Activated T-helper 1 cell treated with anti-CD3 and anti-CD28 coated beads, Interleukin-12 subunit alpha, Interleukin-12 subunit beta, Interleukin-2, Interleukin-4 antibody, amounts not matched to agents 30 ng/mL and 10 ng/mL and 1 ng/mL, durations not matched to agents 14 hours and 24 hours and 36 hours (primary cell): ENCODE data around the gene ROR1. TPM values are rescaled to one million over a fixed set of nuclear protein-coding genes. Genes with fewer than 3 reads are reported as not detected.

Experiments
- DNase-seq: peaks from one replicate; pipeline ENCODE4 v3.0.0; 2021; ENCODE audit warnings: low spot score
- H3K27ac Mint-ChIP-seq: one replicate; pipeline ENCODE4 v1.8.0; 2021; ENCODE audit warnings: mild to moderate bottlenecking, mixed read lengths
- H3K27me3 Mint-ChIP-seq: one replicate; pipeline ENCODE4 v1.8.0; 2022; ENCODE audit warnings: mild to moderate bottlenecking, moderate library complexity, mixed read lengths; ENCODE audit not compliant: insufficient read depth
- H3K36me3 Mint-ChIP-seq: one replicate; pipeline ENCODE4 v1.8.0; 2021; ENCODE audit warnings: low read depth, mixed read lengths
- H3K4me1 Mint-ChIP-seq: one replicate; pipeline ENCODE4 v1.8.0; 2021; ENCODE audit warnings: low read depth, mixed read lengths
- H3K4me3 Mint-ChIP-seq: one replicate; pipeline ENCODE4 v1.8.0; 2021; ENCODE audit warnings: mild to moderate bottlenecking, moderate library complexity, mixed read lengths
- H3K9me3 Mint-ChIP-seq: one replicate; pipeline ENCODE4 v1.8.0; 2021; ENCODE audit warnings: mixed read lengths
- intact Hi-C: fragments of 100-400 bp; cut with micrococcal nuclease; formaldehyde crosslinking; loops from one replicate; pipeline ENCODE4 v1.15.1; 2024
- total RNA-seq: library from RNA; stranded (reverse); gene quantifications from 2 replicates; pipeline ENCODE4 v1.2.3, GENCODE V29; 2022

Gene ROR1
- total RNA-seq, 1 donor from 2014 or later = not detected

- intact Hi-C loops = no loop called here
- Mint-ChIP-seq H3K4me1 (no peaks in the 10 kb centered on the region), H3K27me3 (peaks cover 3% of the 10 kb centered on the region), H3K4me3 (no peak overlapping the region), H3K27ac (no peak overlapping the region), H3K9me3 (no peaks in the 10 kb centered on the region), H3K36me3 (no peaks in the 10 kb centered on the region)
- DNase-seq = no peak
Observed at GRCh38 chr1:64116537-64116936, 342.7 kb downstream of the ROR1 start.

DNA sequence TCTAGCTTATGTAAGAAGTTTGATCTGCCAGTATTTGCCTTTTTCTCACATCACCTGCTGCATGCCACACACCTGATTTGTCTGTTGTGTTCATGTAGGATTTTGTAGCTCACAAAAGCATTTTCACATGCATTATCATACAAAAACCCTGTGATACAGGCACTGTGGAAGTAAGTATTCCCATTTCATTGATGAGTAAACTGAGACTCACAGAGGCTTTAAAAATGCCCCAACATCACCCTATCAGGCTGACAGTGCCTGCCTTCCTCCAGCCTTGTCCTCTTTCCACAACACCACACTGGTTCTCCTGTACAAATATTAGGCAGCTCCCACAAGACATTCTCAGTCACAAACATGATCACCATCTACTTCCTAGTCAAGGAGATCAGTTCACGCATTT lies 343.7 kb downstream of the ROR1 start:
- Mint-ChIP-seq H3K4me1 (no peaks in the 10 kb centered on the region), H3K27ac (no peak overlapping the region), H3K27me3 (peaks cover 3% of the 10 kb centered on the region), H3K36me3 (no peaks in the 10 kb centered on the region), H3K9me3 (no peaks in the 10 kb centered on the region), H3K4me3 (no peak overlapping the region)
- DNase-seq = no peak
- intact Hi-C loops = no loop called here

- DNase-seq = no peak
- H3K36me3 Mint-ChIP-seq = no peaks in the 10 kb centered on the region
- H3K4me3 Mint-ChIP-seq = no peak overlapping the region
- no peak overlapping the region for H3K27ac Mint-ChIP-seq
- intact Hi-C loops = no loop called here
- H3K27me3 Mint-ChIP-seq = peaks cover 4% of the 10 kb centered on the region
- no peaks in the 10 kb centered on the region for H3K4me1 Mint-ChIP-seq
- H3K9me3 Mint-ChIP-seq = no peaks in the 10 kb centered on the region
Observed at GRCh38 chr1:64121766-64122385, 348.1 kb downstream of the ROR1 start.

GRCh38 chr1:64122588-64122987 lies 348.8 kb downstream of the ROR1 start:
- no peak for DNase-seq
- H3K36me3 Mint-ChIP-seq = no peaks in the 10 kb centered on the region
- intact Hi-C loops = no loop called here
- H3K27me3 Mint-ChIP-seq = peaks cover 8% of the 10 kb centered on the region
- no peaks in the 10 kb centered on the region for H3K4me1 Mint-ChIP-seq
- no peaks in the 10 kb centered on the region for H3K9me3 Mint-ChIP-seq
- no peak overlapping the region for H3K27ac Mint-ChIP-seq
- H3K4me3 Mint-ChIP-seq = no peak overlapping the region

DNA sequence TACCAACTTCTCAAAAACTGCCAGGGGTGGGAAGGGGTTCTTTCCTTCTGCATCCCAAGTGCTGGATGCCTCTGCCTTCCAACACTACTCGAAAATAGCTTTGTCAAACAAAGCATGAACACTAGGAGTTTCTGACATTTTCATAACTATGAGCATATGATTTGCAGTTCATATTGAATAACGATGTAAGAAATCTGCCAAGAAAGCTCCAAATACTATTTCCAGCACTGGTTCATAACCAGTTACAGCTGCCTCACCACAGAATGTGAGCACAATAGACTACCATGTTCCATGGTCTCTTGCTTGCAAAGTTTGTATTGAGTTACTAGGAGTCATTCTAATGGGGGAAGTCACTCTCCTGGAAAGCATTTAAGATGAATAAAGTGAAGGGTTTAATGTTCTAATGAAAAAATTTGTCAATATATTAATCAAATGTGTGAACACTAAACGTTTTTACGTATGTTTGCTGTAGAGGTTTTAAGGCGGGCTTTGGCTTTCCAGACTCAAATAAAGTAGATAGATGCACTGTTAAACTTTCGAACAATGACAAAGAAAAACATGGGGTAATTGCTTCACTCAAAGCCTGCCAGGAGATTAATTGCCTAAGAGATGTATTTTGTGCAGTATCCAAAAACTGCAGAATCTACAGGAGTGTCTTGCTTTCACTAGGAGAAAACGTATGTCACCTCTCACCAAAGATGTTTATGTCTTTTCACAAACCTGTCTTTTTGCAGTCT lies 351.1 kb downstream of the ROR1 start:
- Mint-ChIP-seq H3K4me3 (no peak overlapping the region), H3K27me3 (peaks cover 8% of the 10 kb centered on the region)

DNA sequence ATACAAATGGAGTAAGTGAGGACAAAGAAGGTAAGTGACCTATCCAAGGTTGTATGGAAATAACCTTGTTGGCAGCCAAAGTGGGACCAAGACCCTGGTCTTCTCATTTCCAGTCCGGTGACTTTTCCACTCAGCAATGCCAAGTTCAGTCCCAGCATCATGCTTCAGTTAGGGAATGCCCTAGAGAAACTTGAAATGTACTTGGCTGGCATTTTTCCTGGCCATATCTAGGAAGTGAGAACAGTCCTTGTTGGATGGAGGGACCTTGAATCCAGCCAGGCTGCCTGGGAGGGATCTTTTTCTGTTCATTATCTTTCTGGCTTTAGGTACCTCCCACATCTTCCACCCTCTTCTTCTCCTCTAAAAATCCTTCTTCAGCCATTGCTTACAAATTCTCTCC lies 352.8 kb downstream of the ROR1 start:
- Mint-ChIP-seq H3K36me3 (no peaks in the 10 kb centered on the region), H3K4me1 (no peaks in the 10 kb centered on the region), H3K9me3 (no peaks in the 10 kb centered on the region), H3K27ac (no peak overlapping the region), H3K4me3 (no peak overlapping the region), H3K27me3 (peaks cover 9% of the 10 kb centered on the region)
- intact Hi-C loops = no loop called here
- no peak for DNase-seq

More for the DNA sequence above, 351.1 kb downstream of the ROR1 start:
- Mint-ChIP-seq H3K36me3 (no peaks in the 10 kb centered on the region), H3K4me1 (no peaks in the 10 kb centered on the region), H3K27ac (no peak overlapping the region), H3K9me3 (no peaks in the 10 kb centered on the region)
- intact Hi-C loops = no loop called here
- no peak for DNase-seq

DNA sequence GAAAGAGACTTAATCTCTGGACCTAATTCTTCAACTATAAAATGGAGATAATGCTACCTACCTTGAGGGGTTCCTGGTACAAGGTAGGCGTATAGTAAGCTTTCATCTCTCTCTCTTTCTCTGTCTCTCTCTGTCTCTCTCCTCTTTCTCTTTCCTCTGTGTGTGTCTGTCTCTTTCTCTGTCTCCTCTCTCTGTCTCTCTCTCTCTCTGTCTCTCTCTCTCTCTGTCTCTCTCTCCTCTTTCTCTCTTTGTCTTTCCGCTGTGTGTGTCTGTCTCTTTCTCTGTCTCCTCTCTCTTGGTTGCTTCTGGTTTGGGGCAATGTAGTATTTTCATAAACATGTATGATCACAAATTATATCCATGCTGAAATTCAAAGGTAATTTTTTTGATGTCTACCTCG lies 353.5 kb downstream of the ROR1 start:
- intact Hi-C loops = no loop called here
- H3K4me1 Mint-ChIP-seq = no peaks in the 10 kb centered on the region

GRCh38 chr1:64129701-64130100 lies 355.9 kb downstream of the ROR1 start:
- H3K4me1 Mint-ChIP-seq = no peaks in the 10 kb centered on the region

More for the DNA sequence above, 353.5 kb downstream of the ROR1 start:
- no peak overlapping the region for H3K27ac Mint-ChIP-seq
- H3K4me3 Mint-ChIP-seq = no peak overlapping the region
- no peaks in the 10 kb centered on the region for H3K36me3 Mint-ChIP-seq
- H3K27me3 Mint-ChIP-seq = peaks cover 10% of the 10 kb centered on the region
- H3K9me3 Mint-ChIP-seq = no peaks in the 10 kb centered on the region
- DNase-seq = no peak

GRCh38 chr1:64131155-64131554 lies 357.3 kb downstream of the ROR1 start:
- Mint-ChIP-seq H3K4me1 (no peaks in the 10 kb centered on the region), H3K9me3 (no peaks in the 10 kb centered on the region), H3K36me3 (no peaks in the 10 kb centered on the region), H3K27me3 (peaks cover 8% of the 10 kb centered on the region), H3K27ac (no peak overlapping the region), H3K4me3 (no peak overlapping the region)
- no peak for DNase-seq
- intact Hi-C loops = no loop called here

More at GRCh38 chr1:64129701-64130100, 355.9 kb downstream of the ROR1 start:
- no peaks in the 10 kb centered on the region for H3K36me3 Mint-ChIP-seq
- intact Hi-C loops = no loop called here
- no peak overlapping the region for H3K27ac Mint-ChIP-seq
- H3K27me3 Mint-ChIP-seq = peaks cover 5% of the 10 kb centered on the region
- no peak for DNase-seq
- no peak overlapping the region for H3K4me3 Mint-ChIP-seq
- H3K9me3 Mint-ChIP-seq = no peaks in the 10 kb centered on the region

- DNase-seq = no peak
- intact Hi-C loops = no loop called here
- H3K27me3 Mint-ChIP-seq = peaks cover 5% of the 10 kb centered on the region
Observed at GRCh38 chr1:64133036-64133435, 359.2 kb downstream of the ROR1 start.

GRCh38 chr1:64135462-64136223 lies 361.8 kb downstream of the ROR1 start:
- no peak for DNase-seq
- Mint-ChIP-seq H3K4me3 (no peak overlapping the region), H3K4me1 (no peaks in the 10 kb centered on the region), H3K27ac (no peak overlapping the region), H3K9me3 (no peaks in the 10 kb centered on the region), H3K36me3 (no peaks in the 10 kb centered on the region), H3K27me3 (peaks cover 5% of the 10 kb centered on the region)
- intact Hi-C loops = no loop called here

More at GRCh38 chr1:64133036-64133435, 359.2 kb downstream of the ROR1 start:
- Mint-ChIP-seq H3K36me3 (no peaks in the 10 kb centered on the region), H3K4me3 (no peak overlapping the region), H3K27ac (no peak overlapping the region), H3K9me3 (no peaks in the 10 kb centered on the region), H3K4me1 (no peaks in the 10 kb centered on the region)

GRCh38 chr1:64136296-64136695 lies 362.5 kb downstream of the ROR1 start:
- Mint-ChIP-seq H3K36me3 (no peaks in the 10 kb centered on the region), H3K9me3 (no peaks in the 10 kb centered on the region), H3K4me3 (no peak overlapping the region), H3K27me3 (peaks cover 5% of the 10 kb centered on the region), H3K27ac (no peak overlapping the region), H3K4me1 (no peaks in the 10 kb centered on the region)
- no peak for DNase-seq
- intact Hi-C loops = no loop called here
